Activated T-helper 2 cell treated with anti-CD3 and anti-CD28 coated beads, Interferon-gamma antibody, Interleukin-2, Interleukin-4, amounts not matched to agents 10 μg/mL and 5 μg/mL and 100 μg/mL, durations not matched to agents 14 hours and 24 hours and 36 hours (primary cell): ENCODE results near the gene PLCB1. TPM values are rescaled to one million over a fixed set of nuclear protein-coding genes. Genes with fewer than 3 reads are reported as not detected.
"Not testable (repeated sequence)": the region's sequence is repeated elsewhere in the genome, so short reads cannot be mapped to it uniquely, and the experiment has no call there.

Experiments used
- DNase-seq: peaks from one replicate; pipeline ENCODE4 v3.0.0; 2021; ENCODE audit warnings: low spot score
- H3K27ac Mint-ChIP-seq: one replicate; pipeline ENCODE4 v1.8.0; 2021; ENCODE audit warnings: mixed read lengths
- H3K27me3 Mint-ChIP-seq: one replicate; pipeline ENCODE4 v1.8.0; 2021; ENCODE audit warnings: low read depth, mixed read lengths
- H3K36me3 Mint-ChIP-seq: one replicate; pipeline ENCODE4 v1.8.0; 2021; ENCODE audit warnings: low read depth, mixed read lengths
- H3K4me1 Mint-ChIP-seq: one replicate; pipeline ENCODE4 v1.8.0; 2021; ENCODE audit warnings: low read depth, mixed read lengths
- H3K4me3 Mint-ChIP-seq: one replicate; pipeline ENCODE4 v1.8.0; 2021; ENCODE audit warnings: low read depth, mild to moderate bottlenecking, moderate library complexity, mixed read lengths
- H3K9me3 Mint-ChIP-seq: one replicate; pipeline ENCODE4 v1.8.0; 2021; ENCODE audit warnings: mixed read lengths
- intact Hi-C: fragments of 100-400 bp; cut with micrococcal nuclease; formaldehyde crosslinking; loops from one replicate; pipeline ENCODE4 v1.15.1; 2023
- total RNA-seq: library from RNA; stranded (reverse); gene quantifications from 2 replicates; pipeline ENCODE4 v1.2.3, GENCODE V29; 2022

PLCB1 gene
- total RNA-seq, 1 donor from 2014 or later, result 2.6 TPM

GRCh38 chr20:8370774-8371173 lies 238.7 kb downstream of the PLCB1 start:
- peaks cover 13% of the 10 kb centered on the region for H3K27me3 Mint-ChIP-seq
- H3K4me1 Mint-ChIP-seq, result peaks cover 3% of the 10 kb centered on the region
- no peak for DNase-seq
- no peaks in the 10 kb centered on the region for H3K9me3 Mint-ChIP-seq
- no peak overlapping the region for H3K4me3 Mint-ChIP-seq
- no peak overlapping the region for H3K27ac Mint-ChIP-seq
- intact Hi-C loops, result no loop called here
- H3K36me3 Mint-ChIP-seq, result no peaks in the 10 kb centered on the region

DNA sequence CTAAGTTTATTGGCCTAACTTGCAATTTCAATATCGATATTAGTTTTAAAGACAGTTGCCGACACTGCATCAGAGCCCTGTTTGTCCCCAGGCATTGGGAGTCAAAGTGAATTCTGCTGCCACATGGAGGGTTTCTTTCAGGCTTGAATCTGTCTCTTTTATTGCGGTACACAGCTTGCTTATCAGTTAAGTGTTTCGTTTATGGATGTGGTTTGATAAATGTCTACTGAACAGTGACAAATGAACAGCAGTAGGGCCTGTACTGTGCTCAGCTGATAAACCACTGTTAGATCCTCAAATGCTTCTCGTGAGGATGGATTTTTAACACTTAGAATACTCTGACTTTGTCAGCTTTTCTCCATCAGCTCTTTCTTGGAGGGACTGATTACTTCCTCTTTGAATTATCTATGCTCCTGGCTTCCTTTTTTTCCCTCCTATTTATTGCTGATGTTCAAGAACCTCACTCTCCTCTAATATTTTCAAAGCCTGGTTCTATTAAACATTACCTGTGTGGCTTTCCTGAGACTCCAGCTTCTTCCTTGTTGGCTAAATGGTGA lies 240.8 kb downstream of the PLCB1 start:
- peaks cover 3% of the 10 kb centered on the region for H3K4me1 Mint-ChIP-seq
- H3K9me3 Mint-ChIP-seq, result no peaks in the 10 kb centered on the region
- no peak for DNase-seq
- H3K4me3 Mint-ChIP-seq, result no peak overlapping the region
- H3K36me3 Mint-ChIP-seq, result no peaks in the 10 kb centered on the region
- no peak overlapping the region for H3K27ac Mint-ChIP-seq
- H3K27me3 Mint-ChIP-seq, result peaks cover 13% of the 10 kb centered on the region
- intact Hi-C loops, result no loop called here

- H3K27ac Mint-ChIP-seq, result no peak overlapping the region
- H3K4me1 Mint-ChIP-seq, result peaks cover 3% of the 10 kb centered on the region
- peaks cover 13% of the 10 kb centered on the region for H3K27me3 Mint-ChIP-seq
- intact Hi-C loops, result no loop called here
- H3K4me3 Mint-ChIP-seq, result no peak overlapping the region
- no peak for DNase-seq
- H3K36me3 Mint-ChIP-seq, result no peaks in the 10 kb centered on the region
- no peaks in the 10 kb centered on the region for H3K9me3 Mint-ChIP-seq
Measured at GRCh38 chr20:8373579-8373978, 241.5 kb downstream of the PLCB1 start.

DNA sequence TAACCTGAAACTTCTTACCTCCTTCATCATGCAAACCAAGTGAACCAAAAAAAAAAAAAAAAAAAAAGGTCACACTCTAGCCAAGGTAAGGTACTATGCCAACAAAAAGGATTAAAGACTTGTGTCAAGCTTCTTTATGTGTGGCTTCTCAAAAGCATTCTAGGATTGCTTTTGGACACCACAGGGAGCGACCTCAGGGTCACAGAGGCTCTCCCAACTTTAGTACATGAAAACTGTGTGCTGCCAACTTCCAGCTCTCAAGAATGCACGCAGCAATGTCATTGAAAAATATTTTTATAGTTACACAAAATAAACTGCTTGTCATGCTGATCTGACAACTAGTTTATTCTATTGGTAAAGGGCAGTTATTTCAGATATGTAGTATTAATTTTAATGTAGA lies 243.8 kb downstream of the PLCB1 start:
- Mint-ChIP-seq H3K9me3 (no peaks in the 10 kb centered on the region), H3K36me3 (no peaks in the 10 kb centered on the region), H3K4me3 (no peak overlapping the region), H3K27me3 (peaks cover 5% of the 10 kb centered on the region), H3K27ac (no peak overlapping the region), H3K4me1 (no peaks in the 10 kb centered on the region)
- intact Hi-C loops, result no loop called here
- no peak for DNase-seq

DNA sequence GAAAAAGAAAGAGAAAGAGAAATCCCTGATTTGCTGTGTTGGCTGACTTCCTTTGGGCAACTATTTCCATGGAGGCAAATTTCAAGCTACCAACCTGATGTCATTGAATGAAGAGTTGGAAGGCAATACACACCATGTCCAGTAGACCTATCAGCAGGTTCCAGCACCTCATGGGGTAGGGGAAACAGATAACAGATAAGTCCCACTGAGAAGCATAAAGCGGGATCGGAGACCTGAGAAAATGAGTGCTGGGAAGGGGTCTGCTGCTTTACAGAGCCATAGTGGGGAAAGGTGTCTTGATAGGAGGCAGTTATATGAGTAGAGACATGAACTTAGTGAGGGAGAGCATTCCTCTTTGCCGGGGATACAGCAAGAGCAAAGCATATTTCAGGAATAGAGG lies 244.9 kb downstream of the PLCB1 start:
- Mint-ChIP-seq H3K36me3 (no peaks in the 10 kb centered on the region), H3K4me1 (no peaks in the 10 kb centered on the region), H3K9me3 (no peaks in the 10 kb centered on the region), H3K27ac (no peak overlapping the region), H3K4me3 (no peak overlapping the region), H3K27me3 (peaks cover 7% of the 10 kb centered on the region)
- no peak for DNase-seq
- intact Hi-C loops, result no loop called here

- H3K4me1 Mint-ChIP-seq, intact Hi-C loops, H3K9me3 Mint-ChIP-seq, H3K27ac Mint-ChIP-seq, H3K4me3 Mint-ChIP-seq, H3K36me3 Mint-ChIP-seq, DNase-seq: not testable (repeated sequence)
- H3K27me3 Mint-ChIP-seq, result peaks cover 12% of the 10 kb centered on the region
Measured at GRCh38 chr20:8379125-8379524, 247.1 kb downstream of the PLCB1 start.

- no peak overlapping the region for H3K4me3 Mint-ChIP-seq
Measured at GRCh38 chr20:8385247-8385646, 253.2 kb downstream of the PLCB1 start.

DNA sequence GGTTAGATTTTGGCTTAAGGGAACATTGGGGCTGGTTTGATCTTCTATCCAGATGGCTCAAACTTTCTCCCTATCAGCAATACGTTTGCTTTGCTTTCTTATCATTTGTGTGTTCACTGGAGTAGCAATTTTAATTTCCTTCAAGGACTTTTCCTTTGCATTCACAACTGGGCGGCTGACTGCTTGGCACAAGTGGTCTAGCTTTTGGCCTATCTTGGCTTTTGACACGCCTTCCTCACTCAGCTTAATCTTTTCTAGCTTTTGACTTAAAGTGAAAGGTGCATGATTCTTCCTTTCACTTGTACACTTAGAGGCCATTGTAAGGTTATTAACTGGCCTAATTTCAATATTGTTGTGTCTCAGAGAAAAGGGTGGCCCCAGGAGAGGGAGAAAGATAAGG lies 254.9 kb downstream of the PLCB1 start:
- intact Hi-C loops, result no loop called here
- Mint-ChIP-seq H3K4me1 (no peaks in the 10 kb centered on the region), H3K36me3 (no peaks in the 10 kb centered on the region), H3K27me3 (peaks cover 22% of the 10 kb centered on the region), H3K9me3 (no peaks in the 10 kb centered on the region), H3K27ac (no peak overlapping the region), H3K4me3 (no peak overlapping the region)
- no peak for DNase-seq

More at GRCh38 chr20:8385247-8385646, 253.2 kb downstream of the PLCB1 start:
- no peaks in the 10 kb centered on the region for H3K4me1 Mint-ChIP-seq
- H3K27me3 Mint-ChIP-seq, result peaks cover 24% of the 10 kb centered on the region
- H3K36me3 Mint-ChIP-seq, result no peaks in the 10 kb centered on the region
- intact Hi-C loops, result no loop called here
- no peaks in the 10 kb centered on the region for H3K9me3 Mint-ChIP-seq
- no peak overlapping the region for H3K27ac Mint-ChIP-seq
- DNase-seq, result no peak

GRCh38 chr20:8388141-8388540 lies 256.1 kb downstream of the PLCB1 start:
- H3K4me3 Mint-ChIP-seq, result no peak overlapping the region
- intact Hi-C loops, result no loop called here
- no peaks in the 10 kb centered on the region for H3K9me3 Mint-ChIP-seq
- no peak overlapping the region for H3K27ac Mint-ChIP-seq
- DNase-seq, result no peak
- peaks cover 27% of the 10 kb centered on the region for H3K27me3 Mint-ChIP-seq
- no peaks in the 10 kb centered on the region for H3K4me1 Mint-ChIP-seq
- no peaks in the 10 kb centered on the region for H3K36me3 Mint-ChIP-seq

DNA sequence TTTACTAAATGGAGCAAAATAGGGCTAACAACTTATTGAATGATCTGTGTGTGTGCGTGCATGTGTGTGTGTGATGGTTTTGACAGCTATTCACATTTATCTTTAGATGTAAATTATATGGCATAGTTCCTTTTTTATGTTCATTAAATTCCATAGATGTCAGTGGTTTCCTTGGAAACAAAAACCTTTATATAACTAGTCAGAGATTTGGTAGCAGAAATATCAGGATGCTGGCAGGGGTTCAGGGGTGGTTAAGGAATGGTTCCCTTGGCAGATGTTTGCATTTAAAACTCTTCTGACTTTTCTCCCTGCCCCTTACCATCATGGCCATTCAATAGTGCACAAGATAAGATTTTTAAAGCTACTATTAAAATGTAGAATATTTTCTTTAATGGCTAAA lies 256.6 kb downstream of the PLCB1 start:
- Mint-ChIP-seq H3K27me3 (peaks cover 27% of the 10 kb centered on the region), H3K4me1 (no peaks in the 10 kb centered on the region), H3K27ac (no peak overlapping the region), H3K9me3 (no peaks in the 10 kb centered on the region), H3K36me3 (no peaks in the 10 kb centered on the region), H3K4me3 (no peak overlapping the region)
- no peak for DNase-seq
- intact Hi-C loops, result loop anchor here (1.0 kb wide), 2 partner anchors 257 to 345 kb away; no protein-coding TSS in a partner anchor

- intact Hi-C loops, result loop anchor here (1.0 to 10.0 kb wide), 4 partner anchors 85 to 346 kb away; no protein-coding TSS in a partner anchor
- H3K4me1 Mint-ChIP-seq, result peaks cover 6% of the 10 kb centered on the region
- H3K27me3 Mint-ChIP-seq, result peaks cover 21% of the 10 kb centered on the region
Measured at GRCh38 chr20:8389381-8390036, 257.4 kb downstream of the PLCB1 start.

DNA sequence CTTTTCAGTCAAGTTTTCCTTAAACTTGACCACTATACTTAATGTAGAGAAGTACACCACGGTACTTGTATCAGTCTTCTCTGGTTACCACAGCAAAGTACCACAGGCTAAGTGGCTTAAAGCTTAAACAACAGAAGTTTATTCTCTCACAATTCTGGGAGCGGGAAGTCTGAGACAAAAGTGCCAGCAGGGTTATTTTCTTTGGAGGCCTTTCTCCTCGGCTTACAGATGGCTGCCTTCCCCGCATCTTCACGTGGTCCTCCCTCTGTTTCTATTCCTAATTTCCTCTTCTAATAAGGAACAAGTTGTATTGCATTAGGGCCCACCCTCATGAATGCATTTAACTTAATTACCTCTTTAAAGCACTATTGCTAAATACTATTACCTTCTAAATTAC lies 258.0 kb downstream of the PLCB1 start:
- no peak overlapping the region for H3K27ac Mint-ChIP-seq
- H3K36me3 Mint-ChIP-seq, result no peaks in the 10 kb centered on the region
- peaks cover 8% of the 10 kb centered on the region for H3K4me1 Mint-ChIP-seq
- H3K27me3 Mint-ChIP-seq, result peaks cover 18% of the 10 kb centered on the region
- DNase-seq, result no peak
- H3K9me3 Mint-ChIP-seq, result no peaks in the 10 kb centered on the region
- no peak overlapping the region for H3K4me3 Mint-ChIP-seq
- intact Hi-C loops, result loop anchor here (10.0 kb wide), 2 partner anchors 85 to 335 kb away; no protein-coding TSS in a partner anchor

More at GRCh38 chr20:8389381-8390036, 257.4 kb downstream of the PLCB1 start:
- H3K9me3 Mint-ChIP-seq, result no peaks in the 10 kb centered on the region
- no peaks in the 10 kb centered on the region for H3K36me3 Mint-ChIP-seq
- H3K27ac Mint-ChIP-seq, result no peak overlapping the region
- no peak overlapping the region for H3K4me3 Mint-ChIP-seq
- DNase-seq, result no peak

- H3K4me3 Mint-ChIP-seq, result no peak overlapping the region
- no peak overlapping the region for H3K27ac Mint-ChIP-seq
- peaks cover 8% of the 10 kb centered on the region for H3K4me1 Mint-ChIP-seq
- no peaks in the 10 kb centered on the region for H3K36me3 Mint-ChIP-seq
- no peak for DNase-seq
- no peaks in the 10 kb centered on the region for H3K9me3 Mint-ChIP-seq
- H3K27me3 Mint-ChIP-seq, result peaks cover 18% of the 10 kb centered on the region
- intact Hi-C loops, result loop anchor here (10.0 kb wide), 2 partner anchors 86 to 334 kb away; no protein-coding TSS in a partner anchor
Measured at GRCh38 chr20:8390500-8390899, 258.4 kb downstream of the PLCB1 start.
